HUES6 (cell line): ENCODE measurements around the gene NKTR.

ENCODE experiments used
- H3K27ac ChIP-seq: 2 replicates; pipeline ENCODE4 v1.7.0; 2013; ENCODE audit warnings: low read depth, mild to moderate bottlenecking, low read length, inconsistent platforms
- H3K27me3 ChIP-seq: 2 replicates; pipeline ENCODE4 v1.6.1; 2013; ENCODE audit warnings: low read length; ENCODE audit not compliant: control insufficient read depth, insufficient read depth
- H3K36me3 ChIP-seq: 2 replicates; pipeline ENCODE4 v1.6.1; 2013; ENCODE audit warnings: low read length; ENCODE audit not compliant: control insufficient read depth, insufficient read depth
- H3K4me1 ChIP-seq: 2 replicates; pipeline ENCODE4 v1.6.1; 2013; ENCODE audit warnings: low read length; ENCODE audit not compliant: control insufficient read depth, insufficient read depth
- H3K4me3 ChIP-seq: 2 replicates; pipeline ENCODE4 v1.5.1; 2013; ENCODE audit warnings: low read depth, low read length
- H3K9ac ChIP-seq: one replicate; pipeline ENCODE4 v1.6.1; 2013; ENCODE audit warnings: mild to moderate bottlenecking, low read length
- H3K9me3 ChIP-seq: 2 replicates; pipeline ENCODE4 v1.6.1; 2013; ENCODE audit warnings: low read depth, low read length; ENCODE audit not compliant: control insufficient read depth, insufficient read depth

Gene NKTR

DNA sequence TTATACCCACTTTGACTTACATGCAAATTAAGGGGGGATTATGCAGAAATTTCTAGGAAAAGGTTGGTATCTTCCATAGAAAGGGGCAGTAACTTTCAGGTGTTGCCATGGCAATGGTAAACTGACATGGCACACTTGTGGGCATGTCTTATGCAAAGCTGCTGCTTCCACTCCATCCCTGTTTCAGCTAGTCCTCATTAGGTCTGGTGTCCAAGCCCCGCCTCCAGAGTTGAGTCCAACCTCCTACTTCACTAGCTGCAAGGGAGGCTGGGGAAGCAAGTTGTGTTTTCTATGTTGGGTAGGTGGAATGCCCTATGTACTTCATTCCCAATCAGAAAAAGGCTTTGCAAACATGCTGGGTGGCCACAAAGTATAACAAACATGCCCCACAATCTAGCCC is 70.2 kb downstream of the NKTR start:
- H3K9ac ChIP-seq, result no peak overlapping the region

DNA sequence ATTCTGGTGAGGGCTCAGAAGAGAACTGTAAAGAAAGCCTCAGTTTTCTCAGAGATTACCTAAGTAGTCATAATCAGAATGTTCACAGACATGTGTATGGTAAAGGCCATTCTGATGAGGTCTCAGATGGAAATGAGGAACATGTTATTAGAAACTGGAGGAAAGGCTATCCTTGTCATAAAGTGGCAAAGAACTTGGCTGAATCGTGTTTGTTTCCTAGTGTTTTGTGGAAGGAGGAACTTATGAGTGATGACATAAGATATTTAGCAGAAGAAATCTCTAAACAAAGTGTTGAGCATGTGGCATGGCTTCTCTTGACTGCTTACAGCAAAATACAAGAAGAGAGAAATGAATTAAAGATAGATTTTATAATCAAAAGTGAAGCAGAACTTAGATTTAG is 72.0 kb downstream of the NKTR start:
- Histone ChIP-seq H3K27ac (no peak overlapping the region), H3K9me3 (peaks cover 8% of the 10 kb centered on the region), H3K4me1 (no peaks in the 10 kb centered on the region), H3K9ac (no peak overlapping the region), H3K27me3 (no peaks in the 10 kb centered on the region; the same call in 1 of the 2 replicates), H3K4me3 (no peak overlapping the region), H3K36me3 (no peaks in the 10 kb centered on the region)

More for the DNA sequence above, 70.2 kb downstream of the NKTR start:
- Histone ChIP-seq H3K4me1 (no peaks in the 10 kb centered on the region), H3K27ac (no peak overlapping the region), H3K36me3 (no peaks in the 10 kb centered on the region), H3K9me3 (peaks cover 4% of the 10 kb centered on the region; the same call in 1 of the 2 replicates), H3K27me3 (no peaks in the 10 kb centered on the region; the same call in 1 of the 2 replicates), H3K4me3 (no peak overlapping the region)

DNA sequence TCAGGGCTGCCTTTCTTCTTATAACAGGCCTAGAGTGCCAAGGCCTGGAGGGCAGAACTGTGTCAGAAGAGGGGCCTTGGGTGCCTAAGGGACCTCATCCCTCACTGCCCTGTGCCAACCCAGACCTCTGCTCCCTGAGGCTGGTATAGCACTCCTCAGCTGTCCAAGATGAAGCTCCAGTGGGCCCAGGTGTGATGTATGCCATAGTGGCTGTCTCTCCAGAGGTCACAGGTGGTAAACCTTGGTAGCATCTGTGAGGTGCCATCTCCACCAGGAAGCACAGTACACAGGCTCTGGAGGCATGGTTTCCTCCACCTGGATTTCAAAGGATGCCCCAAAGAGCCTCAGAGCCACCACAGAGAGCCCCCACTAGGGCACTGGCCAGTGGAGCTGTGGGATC is 72.6 kb downstream of the NKTR start:
- Histone ChIP-seq H3K27me3 (no peaks in the 10 kb centered on the region; the same call in 1 of the 2 replicates), H3K9ac (no peak overlapping the region), H3K4me1 (no peaks in the 10 kb centered on the region), H3K9me3 (peaks cover 8% of the 10 kb centered on the region), H3K36me3 (no peaks in the 10 kb centered on the region), H3K4me3 (no peak overlapping the region), H3K27ac (no peak overlapping the region)

DNA sequence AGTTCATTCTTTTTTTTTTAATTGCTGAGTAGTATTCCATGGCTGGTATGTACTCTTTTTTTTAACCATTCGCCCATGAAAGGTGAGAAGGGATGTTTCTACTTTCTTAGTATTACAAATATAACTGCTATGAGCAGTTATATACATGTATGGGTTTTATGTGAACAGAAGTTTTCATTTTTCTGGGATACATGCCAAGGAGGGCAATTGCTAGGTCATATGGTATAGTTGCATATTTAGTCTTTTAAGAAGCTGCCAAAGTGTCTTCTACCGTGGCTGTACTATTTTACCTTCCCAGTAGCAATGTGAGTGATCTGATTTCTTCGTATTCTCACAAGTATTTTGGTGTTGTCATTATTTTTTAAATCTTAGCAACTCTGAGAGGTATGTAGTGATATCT is 73.7 kb downstream of the NKTR start:
- Histone ChIP-seq H3K4me1 (no peaks in the 10 kb centered on the region), H3K4me3 (no peak overlapping the region), H3K36me3 (no peaks in the 10 kb centered on the region), H3K27ac (no peak overlapping the region), H3K9ac (no peak overlapping the region), H3K9me3 (peaks cover 8% of the 10 kb centered on the region), H3K27me3 (no peaks in the 10 kb centered on the region; the same call in 1 of the 2 replicates)

DNA sequence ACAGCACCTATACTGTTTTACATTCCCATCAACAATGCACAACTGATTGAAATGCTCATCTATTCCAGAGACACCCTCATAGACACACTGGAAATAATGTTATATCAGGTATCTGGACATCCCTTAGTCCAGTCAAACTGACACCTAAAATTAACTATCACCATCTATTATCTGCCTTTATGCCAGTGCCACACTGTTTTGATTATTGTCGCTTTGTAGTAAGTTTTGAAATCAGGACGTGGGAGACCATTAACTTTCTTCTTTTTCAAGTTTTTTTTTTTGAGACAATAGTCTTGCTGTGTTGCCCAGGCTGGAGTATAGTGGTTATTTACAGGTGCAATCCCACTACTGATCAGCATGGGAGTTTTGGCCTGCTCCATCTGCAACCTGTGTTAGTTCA is 75.4 kb downstream of the NKTR start:
- Histone ChIP-seq H3K9me3 (peaks cover 4% of the 10 kb centered on the region; the same call in 1 of the 2 replicates), H3K4me1 (no peaks in the 10 kb centered on the region), H3K27ac (no peak overlapping the region), H3K4me3 (no peak overlapping the region), H3K36me3 (no peaks in the 10 kb centered on the region), H3K9ac (no peak overlapping the region), H3K27me3 (no peaks in the 10 kb centered on the region; the same call in 1 of the 2 replicates)

DNA sequence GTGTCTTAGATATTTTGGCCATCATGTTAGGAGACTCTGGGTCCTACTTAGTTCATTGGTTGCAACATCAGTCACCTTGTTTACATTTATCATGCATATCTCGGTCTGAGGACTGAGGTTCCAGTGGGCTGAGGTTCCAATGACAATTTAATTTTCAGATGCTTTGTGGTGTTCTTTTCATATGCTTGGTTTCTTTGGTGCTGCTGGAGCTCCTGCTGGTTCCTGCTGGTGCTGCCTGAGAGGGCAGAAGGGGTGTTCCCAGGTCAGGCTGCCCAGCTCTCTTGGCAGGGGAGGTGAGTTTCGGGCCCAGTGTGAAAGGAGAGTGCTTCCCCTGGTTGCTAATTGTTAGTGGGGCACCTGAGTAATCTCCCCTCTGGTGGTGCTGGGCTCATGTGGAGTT is 78.0 kb downstream of the NKTR start:
- peaks cover 4% of the 10 kb centered on the region; the same call in 1 of the 2 replicates for H3K9me3 ChIP-seq
- H3K27me3 ChIP-seq, result no peaks in the 10 kb centered on the region

DNA sequence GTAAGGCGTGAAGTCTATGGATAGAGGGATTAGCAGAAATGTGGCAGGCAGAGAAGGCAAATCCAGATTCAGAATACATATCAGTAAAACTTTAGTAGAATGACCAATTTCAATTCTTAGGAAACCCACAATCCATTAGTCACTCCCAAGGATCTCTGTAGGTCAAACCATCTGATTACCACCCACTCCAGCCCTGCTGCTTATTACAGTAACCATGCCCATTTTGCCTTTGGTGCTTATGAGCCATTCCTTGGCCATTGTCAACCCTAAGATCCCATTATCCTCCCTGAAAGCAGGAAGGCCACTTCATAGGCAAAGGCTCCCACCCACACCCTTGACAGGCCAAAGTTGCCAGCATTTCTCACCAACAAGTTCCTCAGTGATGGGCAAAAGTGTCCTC is 79.8 kb downstream of the NKTR start:
- H3K9ac ChIP-seq, result no peak overlapping the region
- H3K4me1 ChIP-seq, result peaks cover 5% of the 10 kb centered on the region; the same call in 1 of the 2 replicates
- H3K36me3 ChIP-seq, result no peaks in the 10 kb centered on the region

More for the DNA sequence above, 78.0 kb downstream of the NKTR start:
- H3K36me3 ChIP-seq, result no peaks in the 10 kb centered on the region
- no peak overlapping the region for H3K27ac ChIP-seq
- H3K4me3 ChIP-seq, result no peak overlapping the region
- H3K4me1 ChIP-seq, result peaks cover 4% of the 10 kb centered on the region; the same call in 1 of the 2 replicates
- no peak overlapping the region for H3K9ac ChIP-seq

DNA sequence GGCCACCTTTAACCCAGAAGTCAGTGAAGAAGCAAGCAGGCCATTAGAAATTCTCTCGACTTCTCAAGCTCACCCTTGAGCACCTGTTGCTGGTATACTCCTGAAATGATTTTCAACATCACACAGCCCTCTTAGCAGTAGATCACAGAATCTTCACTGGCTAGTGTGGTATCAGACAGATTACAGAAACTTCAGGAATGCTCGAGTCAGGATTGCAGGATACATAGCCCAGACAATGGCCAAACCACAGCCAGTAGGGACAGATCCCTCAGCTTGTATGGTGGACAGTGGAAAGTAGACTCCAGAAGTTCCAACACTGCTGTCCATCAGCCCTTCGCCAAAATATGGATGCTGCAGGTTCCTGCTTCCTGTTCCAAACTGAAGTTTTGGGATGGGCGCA is 80.3 kb downstream of the NKTR start:
- Histone ChIP-seq H3K9me3 (peaks cover 4% of the 10 kb centered on the region; the same call in 1 of the 2 replicates), H3K36me3 (no peaks in the 10 kb centered on the region), H3K9ac (no peak overlapping the region), H3K4me3 (no peak overlapping the region), H3K27me3 (no peaks in the 10 kb centered on the region), H3K4me1 (peaks cover 5% of the 10 kb centered on the region; the same call in 1 of the 2 replicates), H3K27ac (no peak overlapping the region)

More for the DNA sequence above, 79.8 kb downstream of the NKTR start:
- H3K4me3 ChIP-seq, result no peak overlapping the region
- peaks cover 4% of the 10 kb centered on the region; the same call in 1 of the 2 replicates for H3K9me3 ChIP-seq
- no peak overlapping the region for H3K27ac ChIP-seq
- no peaks in the 10 kb centered on the region for H3K27me3 ChIP-seq

DNA sequence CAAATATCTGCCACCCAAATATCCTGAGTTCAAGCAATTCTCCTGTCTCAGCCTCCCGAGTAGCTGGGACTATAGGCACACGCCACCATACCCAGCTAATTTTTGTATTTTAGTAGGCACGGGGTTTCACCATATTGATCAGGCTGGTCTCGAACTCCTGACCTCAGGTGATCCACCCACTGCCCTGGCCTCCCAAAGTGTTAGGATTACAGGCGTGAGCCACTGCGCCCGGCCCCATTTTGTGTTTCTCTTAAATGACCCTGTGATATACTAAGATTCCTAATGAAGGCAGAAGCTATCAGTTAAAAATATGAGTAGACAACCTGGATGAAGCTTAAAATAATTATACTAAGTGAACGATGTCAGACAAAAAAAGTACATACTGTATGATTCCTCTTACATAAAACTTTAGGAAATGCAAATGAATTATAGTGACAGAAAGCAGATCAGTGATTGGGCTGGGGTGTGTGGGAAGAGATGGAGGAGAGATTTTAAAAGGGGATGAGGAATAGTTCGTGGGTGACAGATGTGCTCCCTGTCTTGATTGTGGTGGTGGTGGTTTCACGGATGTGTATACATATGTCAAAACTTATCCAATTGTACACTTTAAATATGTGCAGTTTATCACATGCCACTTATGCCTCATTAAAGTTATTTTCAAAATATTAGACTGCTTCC is 81.0 kb downstream of the NKTR start:
- no peaks in the 10 kb centered on the region for H3K36me3 ChIP-seq
- H3K9ac ChIP-seq, result no peak overlapping the region
- H3K9me3 ChIP-seq, result no peaks in the 10 kb centered on the region
- H3K27me3 ChIP-seq, result no peaks in the 10 kb centered on the region
- no peak overlapping the region for H3K4me3 ChIP-seq
- H3K27ac ChIP-seq, result no peak overlapping the region
- H3K4me1 ChIP-seq, result peaks cover 5% of the 10 kb centered on the region; the same call in 1 of the 2 replicates

DNA sequence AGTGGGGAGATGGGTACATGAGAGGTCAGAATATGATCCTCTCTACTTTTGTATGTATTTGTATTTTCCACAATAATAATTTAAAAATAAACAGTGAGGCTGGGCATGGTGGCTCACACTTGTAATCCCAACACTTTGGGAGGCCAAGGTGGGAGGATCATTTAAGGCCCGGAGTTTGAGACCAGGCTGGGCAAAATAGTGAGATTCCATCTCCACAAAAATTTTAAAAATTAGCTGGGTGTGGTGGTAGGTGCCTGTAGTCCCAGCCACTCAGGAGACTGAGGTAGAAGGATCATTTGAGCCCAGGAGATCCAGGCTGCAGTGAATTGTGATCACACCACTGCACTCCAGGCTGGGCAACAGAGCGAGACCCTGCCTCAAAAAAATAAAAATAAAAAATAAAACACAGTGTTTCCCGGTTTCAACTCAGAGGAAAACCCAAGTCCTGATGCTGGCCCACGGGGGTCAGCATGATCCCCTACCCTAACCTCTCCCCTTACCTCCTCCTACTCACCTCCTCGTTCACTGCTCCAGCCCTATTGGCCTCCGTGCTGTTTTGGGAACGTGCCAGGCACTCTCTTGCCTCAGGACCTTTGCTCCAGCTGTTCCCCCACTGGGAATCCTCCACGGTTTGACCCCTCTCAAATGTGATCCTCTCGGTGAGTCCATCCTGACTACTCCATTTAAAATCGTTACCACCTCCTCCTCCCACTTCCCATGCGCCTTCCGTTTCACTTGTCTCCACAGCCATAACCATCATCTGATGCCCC is 82.0 kb downstream of the NKTR start:
- H3K4me1 ChIP-seq, result peaks cover 5% of the 10 kb centered on the region; the same call in 1 of the 2 replicates
- no peaks in the 10 kb centered on the region for H3K36me3 ChIP-seq
- no peaks in the 10 kb centered on the region for H3K27me3 ChIP-seq
- no peak overlapping the region for H3K4me3 ChIP-seq
- no peak overlapping the region for H3K27ac ChIP-seq
- no peak overlapping the region for H3K9ac ChIP-seq
- no peaks in the 10 kb centered on the region for H3K9me3 ChIP-seq
